GM12874 (cell line): ENCODE data around the gene DSCAM.

Experiments used
- CTCF ChIP-seq: IDR thresholded peaks from 2 replicates; pipeline ENCODE4 v1.5.1; 2011; ENCODE audit warnings: low read depth, mild to moderate bottlenecking, control low read depth, low read length, moderate library complexity; ENCODE audit not compliant: insufficient read depth

Gene DSCAM

GRCh38 chr21:40016234-40016633 lies 830.7 kb downstream of the DSCAM start:
- no peak for TF ChIP-seq CTCF

GRCh38 chr21:40015818-40016217 lies 831.1 kb downstream of the DSCAM start:
- TF ChIP-seq CTCF: no peak

- TF ChIP-seq CTCF: no peak
These were observed 832.6 kb downstream of the DSCAM start for GRCh38 chr21:40014394-40014793.

GRCh38 chr21:40013001-40013735 lies 833.8 kb downstream of the DSCAM start:
- TF ChIP-seq CTCF: no peak

- TF ChIP-seq CTCF: no peak
These were observed 835.6 kb downstream of the DSCAM start for GRCh38 chr21:40011371-40011770.

- TF ChIP-seq CTCF: no peak
These were observed 844.0 kb downstream of the DSCAM start for GRCh38 chr21:40002978-40003377.

GRCh38 chr21:39984286-39984991 lies 862.5 kb downstream of the DSCAM start:
- no peak for TF ChIP-seq CTCF
